GM23338 (cell line): ENCODE measurements around the gene FOXC2.

Source experiments
- CREB1 ChIP-seq: fragments of 250-450 bp; sonication (Bioruptor Pico); IDR thresholded peaks from 2 replicates; pipeline ENCODE4 v1.5.0; 2020; ENCODE audit warnings: low read depth, mild to moderate bottlenecking, moderate library complexity
- CTCF ChIP-seq, 2 experiments: fragments of 200-600 bp in 1 of 2; sonication (generic) in 1 of 2; conservative IDR thresholded peaks; 2 replicates each; pipeline versions ENCODE4 v1.5.1 to v1.6.1; 2016 to 2017; ENCODE audit warnings: antibody characterized with exemption in 2 of 2, low read depth in 2 of 2, mild to moderate bottlenecking in 2 of 2, moderate library complexity in 1 of 2
- ETS1 ChIP-seq: IDR thresholded peaks from 2 replicates; pipeline ENCODE4 v1.6.1; 2016; ENCODE audit warnings: antibody characterized with exemption
- EZH2 ChIP-seq: fragments of 200-600 bp; sonication (generic); IDR thresholded peaks from one replicate; pipeline ENCODE4 v1.8.0; 2017; ENCODE audit warnings: antibody characterized with exemption, mild to moderate bottlenecking, low read depth; ENCODE audit not compliant: unreplicated experiment
- EZH2phosphoT487 ChIP-seq: fragments of 200-600 bp; sonication (generic); IDR thresholded peaks from one replicate; pipeline ENCODE4 v1.8.1; 2018; ENCODE audit warnings: antibody characterized with exemption; ENCODE audit not compliant: unreplicated experiment
- JUNB ChIP-seq: IDR thresholded peaks from one replicate; pipeline ENCODE4 v1.6.1; 2016; ENCODE audit warnings: antibody characterized with exemption; ENCODE audit not compliant: unreplicated experiment
- NANOG ChIP-seq: IDR thresholded peaks from 2 replicates; pipeline ENCODE4 v1.6.1; 2016; ENCODE audit warnings: antibody characterized with exemption, borderline replicate concordance
- POLR2AphosphoS5 ChIP-seq: IDR thresholded peaks from 2 replicates; pipeline ENCODE4 v1.6.1; 2016; ENCODE audit warnings: antibody characterized with exemption, low read depth
- REST ChIP-seq: IDR thresholded peaks from one replicate; pipeline ENCODE4 v1.6.1; 2018; ENCODE audit warnings: antibody characterized with exemption; ENCODE audit not compliant: unreplicated experiment
- STAT1 ChIP-seq: IDR thresholded peaks from one replicate; pipeline ENCODE4 v1.6.1; 2016; ENCODE audit warnings: antibody characterized with exemption; ENCODE audit not compliant: unreplicated experiment
- ZNF114 ChIP-seq: fragments of 250-450 bp; sonication (Bioruptor Pico); IDR thresholded peaks from 2 replicates; pipeline ENCODE4 v1.5.0; 2020; ENCODE audit warnings: mild to moderate bottlenecking, moderate library complexity
- ZNF462 ChIP-seq: fragments of 250-450 bp; sonication (Bioruptor Pico); IDR thresholded peaks from 2 replicates; pipeline ENCODE4 v1.5.0; 2020; ENCODE audit warnings: mild to moderate bottlenecking, moderate library complexity

- TF ChIP-seq CTCF (conservative IDR thresholded peaks at IDR 0.05; ENCODE audit: low read depth in 2 of 2) (no peak), POLR2AphosphoS5 (no peak), CREB1 (CRISPR knock-in tag) (no peak), JUNB (no peak), EZH2 (no peak), REST (no peak), EZH2phosphoT487 (no peak), STAT1 (no peak), NANOG (no peak), ZNF114 (CRISPR knock-in tag) (no peak), ETS1 (no peak), ZNF462 (CRISPR knock-in tag) (no peak)
These were observed 36.1 kb upstream of the FOXC2 start for GRCh38 chr16:86530251-86531190.
